GM19455 (cell line): ENCODE results near the gene TEX47.

ENCODE experiments used
- ATAC-seq: cut with Tn5 transposase; IDR thresholded peaks from one replicate; pipeline ENCODE4 v1.9.1; 2021; ENCODE audit not compliant: unreplicated experiment

TEX47 gene

GRCh38 chr7:88795553-88795952 is at the start of gene TEX47:
TEX47 (minus strand) TSS chr7:88795737; CDS start chr7:88794942, 795 bp downstream.
- ATAC-seq = no peak

- ATAC-seq = no peak
These were observed 49.6 kb upstream of the TEX47 start for GRCh38 chr7:88845091-88845490.

GRCh38 chr7:88842201-88842600 is 46.7 kb upstream of the TEX47 start:
- no peak for ATAC-seq

GRCh38 chr7:88835147-88835728 is 39.7 kb upstream of the TEX47 start:
- peak; percentile 97 for ATAC-seq

GRCh38 chr7:88826222-88826621 is 30.7 kb upstream of the TEX47 start:
- ATAC-seq = no peak

GRCh38 chr7:88818552-88818951 is 23.0 kb upstream of the TEX47 start:
- ATAC-seq = no peak

- ATAC-seq = no peak
These were observed 10.9 kb upstream of the TEX47 start for GRCh38 chr7:88806280-88807037.

GRCh38 chr7:88801046-88801445 is 5.5 kb upstream of the TEX47 start:
- no peak for ATAC-seq

GRCh38 chr7:88792361-88792760 is 3.2 kb downstream of the TEX47 start:
- no peak for ATAC-seq

GRCh38 chr7:88791891-88792290 is 3.6 kb downstream of the TEX47 start:
- no peak for ATAC-seq

- no peak for ATAC-seq
These were observed 6.0 kb downstream of the TEX47 start for GRCh38 chr7:88789480-88790064.

GRCh38 chr7:88787777-88788176 is 7.8 kb downstream of the TEX47 start:
- no peak for ATAC-seq

GRCh38 chr7:88775838-88776237 is 19.7 kb downstream of the TEX47 start:
- ATAC-seq = no peak

- no peak for ATAC-seq
These were observed 22.8 kb downstream of the TEX47 start for GRCh38 chr7:88772776-88773175.

- ATAC-seq = no peak
These were observed 24.1 kb downstream of the TEX47 start for GRCh38 chr7:88771417-88771816.

GRCh38 chr7:88761779-88762178 is 33.8 kb downstream of the TEX47 start:
- ATAC-seq = no peak

- ATAC-seq = no peak
These were observed 35.4 kb downstream of the TEX47 start for GRCh38 chr7:88760136-88760515.

GRCh38 chr7:88759230-88760135 is 36.1 kb downstream of the TEX47 start, which contains the start of gene ZNF804B:
ZNF804B (plus strand) TSS chr7:88759700; CDS start chr7:88759977, 277 bp downstream.
- ATAC-seq = no peak

GRCh38 chr7:88758381-88759229 is 36.9 kb downstream of the TEX47 start:
- ATAC-seq = no peak

GRCh38 chr7:88757371-88757770 is 38.2 kb downstream of the TEX47 start:
- no peak for ATAC-seq
